A549 (cell line): ENCODE measurements around the gene KCTD1. TPM values are rescaled to one million over a fixed set of nuclear protein-coding genes. Genes with fewer than 3 reads are reported as not detected.
A peak's percentile ranks its signal among the peaks of the same experiment; 100 is the strongest.

ENCODE experiments used
- ATAC-seq, 2 experiments: fragments of 200-7000 bp in 1 of 2; fragments of >200 bp in 1 of 2; cut with Nextera tagmentation in 1 of 2; cut with Tn5 transposase in 1 of 2; 3 replicates each; pipeline versions ENCODE4 v1.8.0 to v1.9.1; 2018 to 2020; ENCODE audit warnings: mild to moderate bottlenecking in 1 of 2, moderate library complexity in 1 of 2
- CTCF ChIA-PET: fragments of 300-600 bp; sonication (Branson Sonifier 250); formaldehyde crosslinking; extraction: SDS; loops from one replicate; lab custom pipeline; 2021; ENCODE audit warnings: antibody characterized with exemption, inconsistent platforms; lab: Yijun Ruan, JAX
- POLR2A ChIA-PET: fragments of 350-600 bp; formaldehyde crosslinking; extraction: SDS; loops from one replicate; lab custom pipeline; 2021; ENCODE audit warnings: antibody characterized with exemption, inconsistent platforms; lab: Yijun Ruan, JAX
- DNase-seq, 2 experiments: peaks; one replicate each; pipeline versions ENCODE4 v3.0.0 to v3.0.0-alpha.2; 2011 to 2016; ENCODE audit warnings: low read depth in 1 of 2, low spot score in 1 of 2
- FAIRE-seq: peaks from 2 replicates; lab custom pipeline; 2011; peaks lifted over from hg19 to GRCh38; lab: Jason Lieb, UNC
- H3K27ac ChIP-seq, 2 experiments: fragments of >200 bp; sonication (Bioruptor Twin); formaldehyde crosslinking; 3 replicates each; pipeline ENCODE4 v1.5.1; 2016 to 2017
- H3K4me1 ChIP-seq: fragments of >200 bp; sonication (Bioruptor Twin); formaldehyde crosslinking; 3 replicates; pipeline ENCODE4 v1.6.1; 2016
- H3K4me2 ChIP-seq: fragments of >200 bp; sonication (Bioruptor Twin); formaldehyde crosslinking; 3 replicates; pipeline ENCODE4 v1.6.1; 2016
- H3K4me3 ChIP-seq: fragments of >200 bp; sonication (Bioruptor Twin); formaldehyde crosslinking; 3 replicates; pipeline ENCODE4 v1.5.1; 2016
- H3K9me3 ChIP-seq: fragments of >200 bp; sonication (Bioruptor Twin); formaldehyde crosslinking; 3 replicates; pipeline ENCODE4 v1.6.1; 2016
- EHF ChIP-seq: fragments of 250-450 bp; sonication (Bioruptor Pico); IDR thresholded peaks from 2 replicates; pipeline ENCODE4 v1.5.0; 2020; ENCODE audit warnings: mild to moderate bottlenecking
- EHMT2 ChIP-seq: fragments of 200-600 bp; sonication (generic); IDR thresholded peaks from 2 replicates; pipeline ENCODE4 v1.6.1; 2016; ENCODE audit warnings: antibody characterized with exemption, low read depth, mild to moderate bottlenecking, moderate library complexity
- ELK1 ChIP-seq: fragments of 150-350 bp; IDR thresholded peaks from 2 replicates; pipeline ENCODE4 v1.6.1; 2014; ENCODE audit warnings: low read depth, mild to moderate bottlenecking, low read length
- EP300 ChIP-seq, 2 experiments: fragments of >200 bp; sonication (Bioruptor Twin); formaldehyde crosslinking; IDR thresholded peaks; 2 replicates in 1 of 2; 3 replicates in 1 of 2; pipeline ENCODE4 v1.6.1; 2016 to 2017
- FOSB ChIP-seq: fragments of 250-450 bp; sonication (Bioruptor Pico); IDR thresholded peaks from 2 replicates; pipeline ENCODE4 v1.5.0; 2020; ENCODE audit warnings: mild to moderate bottlenecking, moderate library complexity
- FOXS1 ChIP-seq: fragments of 250-450 bp; sonication (Bioruptor Pico); IDR thresholded peaks from 2 replicates; pipeline ENCODE4 v1.5.0; 2020; ENCODE audit warnings: mild to moderate bottlenecking, moderate library complexity
- GATA3 ChIP-seq: IDR thresholded peaks from 2 replicates; pipeline ENCODE4 v1.6.1; 2012; ENCODE audit warnings: borderline replicate concordance
- HES2 ChIP-seq: fragments of >200 bp; sonication (Bioruptor Twin); formaldehyde crosslinking; IDR thresholded peaks from 2 replicates; pipeline ENCODE4 v1.6.1; 2016
- HEYL ChIP-seq: fragments of 250-450 bp; sonication (Bioruptor Pico); IDR thresholded peaks from 2 replicates; pipeline ENCODE4 v1.8.0; 2021; ENCODE audit warnings: mild to moderate bottlenecking, moderate library complexity
- HOXA7 ChIP-seq: fragments of 250-450 bp; sonication (Bioruptor Pico); IDR thresholded peaks from 2 replicates; pipeline ENCODE4 v1.5.0; 2020; ENCODE audit warnings: mild to moderate bottlenecking, moderate library complexity
- JUN ChIP-seq, 2 experiments: fragments of >200 bp; sonication (Bioruptor Twin); formaldehyde crosslinking; IDR thresholded peaks; 2 replicates in 1 of 2; 3 replicates in 1 of 2; pipeline ENCODE4 v1.6.1; 2016 to 2017
- JUNB ChIP-seq: fragments of >200 bp; sonication (Bioruptor Twin); formaldehyde crosslinking; IDR thresholded peaks from 2 replicates; pipeline ENCODE4 v1.6.1; 2016
- KDM5A ChIP-seq: fragments of 200-600 bp; sonication (generic); IDR thresholded peaks from 2 replicates; pipeline ENCODE4 v1.6.1; 2016; ENCODE audit warnings: antibody characterized with exemption, mild to moderate bottlenecking
- MAX ChIP-seq: IDR thresholded peaks from 2 replicates; pipeline ENCODE4 v1.6.1; 2012
- NFE2L2 ChIP-seq: fragments of 150-350 bp; conservative IDR thresholded peaks from 2 replicates; pipeline ENCODE4 v1.6.1; 2014; ENCODE audit warnings: low read length
- NR3C1 ChIP-seq: fragments of >200 bp; sonication (Bioruptor Twin); formaldehyde crosslinking; IDR thresholded peaks from 3 replicates; pipeline ENCODE4 v1.6.1; 2017
- PBX3 ChIP-seq: IDR thresholded peaks from 2 replicates; pipeline ENCODE4 v1.6.1; 2012
- PHF8 ChIP-seq: fragments of 200-600 bp; sonication (generic); IDR thresholded peaks from 2 replicates; pipeline ENCODE4 v1.6.1; 2016; ENCODE audit warnings: low read depth, mild to moderate bottlenecking, antibody characterized with exemption, moderate library complexity, borderline replicate concordance
- RARB ChIP-seq: fragments of 250-450 bp; sonication (Bioruptor Pico); IDR thresholded peaks from 2 replicates; pipeline ENCODE4 v1.8.0; 2021; ENCODE audit warnings: mild to moderate bottlenecking, moderate library complexity
- RFX5 ChIP-seq: fragments of 450-650 bp; IDR thresholded peaks from 2 replicates; pipeline ENCODE4 v1.7.1; 2014; ENCODE audit warnings: antibody characterized with exemption, mild to moderate bottlenecking, moderate library complexity
- SMC3 ChIP-seq: fragments of >200 bp; sonication (Bioruptor Twin); formaldehyde crosslinking; IDR thresholded peaks from 3 replicates; pipeline ENCODE4 v1.6.1; 2018; ENCODE audit warnings: inconsistent platforms
- ZC3H11A ChIP-seq: fragments of 450-650 bp; IDR thresholded peaks from 2 replicates; pipeline ENCODE4 v1.6.1; 2014; ENCODE audit warnings: antibody characterized with exemption, mild to moderate bottlenecking
- ZFP36 ChIP-seq: fragments of 450-650 bp; IDR thresholded peaks from 2 replicates; pipeline ENCODE4 v1.6.1; 2014; ENCODE audit warnings: borderline replicate concordance; ENCODE audit not compliant: partially characterized antibody
- WGBS: methylation state at CpG from one replicate; pipeline ENCODE4 v1.1.6; 2017; ENCODE audit errors: missing lambda C conversion rate; 5-methylcytosine and 5-hydroxymethylcytosine counted together
- polyA plus RNA-seq, 4 experiments: library from polyadenylated mRNA; depleted of rRNA in 3 of 4; stranded (reverse); fragments of >200 nt; fragmentation: RNase III in 1 of 4; extraction: RNeasy Plus Mini Kit Qiagen cat#74134 plus additional on column Dnase treatment in 1 of 4; gene quantifications; 2 replicates in 3 of 4; 3 replicates in 1 of 4; pipeline ENCODE4 v1.2.3, GENCODE V29; 2011 to 2017

The KCTD1 gene
- polyA plus RNA-seq, 2 of the 4 experiments (the other 2 are of a cell fraction) = 26.1 to 32.1 TPM

GRCh38 chr18:26440644-26441043 is 107.7 kb downstream of the KCTD1 start:
- no peak for FAIRE-seq
- Histone ChIP-seq H3K9me3 (0 out of 3 replicates have a peak, but pooled peaks cover 4% of the 10 kb centered on the region), H3K27ac (peak overlapping the region in 1 of 2 experiments; percentile 4; a peak in 2 of 6 replicates), H3K4me1 (peaks cover 17% of the 10 kb centered on the region), H3K4me2 (no peak overlapping the region), H3K4me3 (no peak overlapping the region)
- ChIA-PET POLR2A (no interaction called here), CTCF (interaction anchor here (1.3 to 4.3 kb wide), 4 partner anchors 28 to 56 kb away, joined by 3 to 13 read pairs (median 5); no protein-coding TSS in a partner anchor)
- ATAC-seq = no peak
- 78% methylated on average over 8 of the region's 8 CpGs for WGBS
- no peak for DNase-seq
- TF ChIP-seq ZC3H11A (no peak), HES2 (no peak), MAX (no peak), JUN (IDR thresholded peaks at IDR 0.05) (no peak), ELK1 (no peak), RFX5 (no peak), NR3C1 (no peak), HEYL (CRISPR knock-in tag) (no peak)

- POLR2A ChIA-PET = no interaction called here
- FAIRE-seq (no peak), DNase-seq (no peak), ATAC-seq (no peak)
- 76% methylated on average over 4 of the region's 4 CpGs for WGBS
- 0 out of 3 replicates have a peak, but pooled peaks cover 4% of the 10 kb centered on the region for H3K9me3 ChIP-seq
- peak overlapping the region in 1 of 2 experiments; percentile 4; a peak in 4 of 6 replicates for H3K27ac ChIP-seq
- H3K4me1 ChIP-seq = peaks cover 26% of the 10 kb centered on the region
- CTCF ChIA-PET = interaction anchor here (1.3 to 4.3 kb wide), 4 partner anchors 16 to 55 kb away, joined by 3 to 13 read pairs (median 4); no protein-coding TSS in a partner anchor
- H3K4me2 ChIP-seq = no peak overlapping the region
- TF ChIP-seq SMC3 (no peak), EHF (CRISPR knock-in tag) (no peak), JUNB (no peak), HOXA7 (CRISPR knock-in tag) (no peak), GATA3 (no peak), PHF8 (no peak), FOSB (no peak), ELK1 (no peak), RARB (CRISPR knock-in tag) (no peak), NFE2L2 (no peak), PBX3 (no peak), FOXS1 (CRISPR knock-in tag) (no peak), ZC3H11A (no peak), EHMT2 (no peak), KDM5A (no peak), ZFP36 (no peak), EP300 (IDR thresholded peaks at IDR 0.05) (no peak)
- TF ChIP-seq, all 56 proteins: peak for 0
- H3K4me3 ChIP-seq = no peak overlapping the region
These were observed 108.8 kb downstream of the KCTD1 start for GRCh38 chr18:26439537-26439936.
